Measurements from ENCODE around the gene KIF13A.
A peak's percentile ranks its signal among the peaks of the same experiment; 100 is the strongest.
"Not testable (repeated sequence)": the region's sequence is repeated elsewhere in the genome, so short reads cannot be mapped to it uniquely, and the experiment has no call there.

KIF13A gene

DNA sequence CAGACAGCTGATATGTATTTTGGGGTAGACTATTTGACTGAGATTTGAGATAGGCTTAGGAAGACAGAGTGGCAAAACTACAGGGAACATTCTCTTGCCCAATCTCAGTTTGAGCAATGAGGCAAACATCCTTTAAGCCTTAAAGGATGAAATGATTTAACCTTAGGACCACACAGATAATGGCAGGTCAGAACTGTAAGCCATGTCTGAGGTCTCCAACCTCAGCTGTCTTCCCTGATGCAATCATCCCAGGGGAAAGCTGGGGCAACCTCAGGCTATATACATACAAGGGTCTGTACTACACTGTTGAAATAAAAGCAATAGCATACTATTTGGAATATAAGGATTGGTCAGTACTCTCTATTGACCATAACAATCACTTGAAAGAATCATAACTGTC lies 196.9 kb downstream of the KIF13A start:
- DNase-seq (ENCODE audit: low spot score): no peak

DNA sequence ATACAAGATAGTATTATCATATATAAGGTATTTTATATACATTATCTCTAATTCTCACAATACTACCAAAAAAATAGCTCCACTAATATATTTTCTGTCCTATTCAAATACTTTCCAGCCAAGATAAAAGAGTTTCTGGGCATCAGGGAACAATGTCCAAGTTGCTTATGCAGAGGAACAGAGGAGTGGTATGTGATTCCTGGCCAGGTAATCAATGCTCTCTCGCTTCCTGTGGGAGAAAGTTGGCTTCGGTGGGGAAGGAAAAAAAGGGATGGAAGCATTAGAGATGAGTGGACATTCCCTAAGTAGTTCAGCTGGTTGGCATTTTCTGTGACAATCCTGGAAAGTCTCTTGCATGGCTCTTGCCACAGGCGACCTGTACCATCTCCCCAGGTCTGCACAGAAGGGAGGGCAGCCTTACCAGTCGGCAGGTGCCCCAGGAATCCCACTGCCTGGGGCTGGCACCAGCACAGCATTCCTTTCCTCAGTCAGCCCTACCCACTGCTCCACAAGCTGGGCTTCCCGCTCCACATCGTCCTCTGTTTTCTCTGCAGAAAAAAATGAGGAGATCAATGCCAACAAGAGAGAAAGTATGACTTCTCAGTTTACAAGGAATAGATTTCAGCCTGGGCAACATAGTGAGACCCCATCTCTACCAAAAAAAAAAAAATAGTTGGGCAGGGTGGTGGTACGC lies 202.2 kb downstream of the KIF13A start:
- DNase-seq (ENCODE audit: low spot score): no peak

DNA sequence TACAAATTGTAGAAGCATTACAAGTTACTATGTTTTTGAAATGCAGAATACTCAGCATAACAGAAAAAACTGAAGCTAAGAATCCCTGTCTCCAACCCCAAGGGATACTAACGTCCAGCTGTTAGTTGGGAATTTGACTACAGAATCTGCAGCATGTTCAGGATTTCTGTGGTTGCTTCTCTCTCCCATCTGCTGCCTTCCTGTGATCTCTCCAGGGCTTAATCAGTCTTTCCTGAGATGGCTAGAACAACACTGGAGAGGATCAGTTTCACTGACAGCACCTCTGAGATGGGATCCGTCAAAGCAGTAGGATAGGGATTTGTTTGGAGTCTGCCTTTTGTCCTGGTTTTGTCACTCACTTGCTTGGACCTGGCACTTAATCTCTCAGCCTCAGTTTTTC lies 207.4 kb downstream of the KIF13A start:
- DNase-seq (ENCODE audit: low spot score): no peak

DNA sequence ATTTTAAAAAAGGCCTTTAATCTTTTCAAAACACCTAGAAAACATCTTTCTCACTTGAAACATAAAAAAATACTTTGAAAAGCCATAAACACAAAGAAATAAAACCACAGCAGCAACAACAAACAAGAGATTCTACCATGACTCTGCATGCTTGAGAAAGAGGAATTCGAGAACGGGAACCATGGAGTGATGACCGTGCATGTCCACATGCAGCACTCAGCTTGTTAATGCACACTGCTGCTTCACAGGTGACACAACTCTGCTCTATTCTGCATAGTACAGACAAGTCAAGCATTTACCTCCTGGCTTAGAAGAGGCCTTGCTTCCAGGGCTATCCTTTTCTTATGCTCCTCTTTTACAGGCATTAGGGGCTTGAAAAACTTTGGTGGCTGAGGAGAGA lies 215.8 kb downstream of the KIF13A start:
- no peak for DNase-seq (ENCODE audit: low spot score)

DNA sequence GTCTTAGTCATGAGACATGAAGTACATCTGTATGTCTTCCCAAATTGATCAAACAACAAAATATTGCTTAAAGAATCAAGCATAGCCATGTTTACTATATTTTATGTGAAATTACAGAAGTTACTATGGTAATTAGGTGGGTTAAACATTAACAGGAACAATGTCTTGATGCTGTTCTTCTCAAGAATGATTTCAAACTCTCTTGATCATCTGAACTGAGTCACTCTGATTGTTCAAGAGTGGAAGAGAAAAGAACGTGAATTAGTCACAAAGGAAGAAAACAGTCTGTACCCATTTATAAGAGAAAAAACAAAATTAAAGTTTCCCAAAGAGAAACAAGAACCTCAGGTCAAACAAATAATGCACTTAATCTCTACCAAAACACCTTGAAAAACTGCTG lies 218.6 kb downstream of the KIF13A start:
- no peak for DNase-seq (ENCODE audit: low spot score)

DNA sequence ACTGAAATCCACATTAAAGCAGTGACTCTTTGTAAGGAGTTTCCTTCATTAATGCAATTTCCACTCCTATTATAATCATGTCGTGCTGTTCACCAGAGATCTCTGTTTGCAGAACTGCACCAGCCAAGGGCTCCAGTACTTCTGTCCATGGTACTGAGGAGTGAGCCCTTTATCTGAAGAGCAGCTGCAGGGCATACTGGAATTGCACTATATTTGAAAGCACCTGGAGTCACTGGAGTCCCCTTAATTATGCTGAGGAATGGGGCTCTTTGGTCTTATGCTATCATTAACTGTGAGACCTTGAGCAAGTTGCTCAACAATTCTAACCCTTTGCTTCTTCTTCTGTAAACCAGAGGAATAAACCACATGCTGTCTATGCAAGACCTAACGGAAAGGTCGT lies 219.0 kb downstream of the KIF13A start:
- DNase-seq (ENCODE audit: low spot score): peak; percentile 59

DNA sequence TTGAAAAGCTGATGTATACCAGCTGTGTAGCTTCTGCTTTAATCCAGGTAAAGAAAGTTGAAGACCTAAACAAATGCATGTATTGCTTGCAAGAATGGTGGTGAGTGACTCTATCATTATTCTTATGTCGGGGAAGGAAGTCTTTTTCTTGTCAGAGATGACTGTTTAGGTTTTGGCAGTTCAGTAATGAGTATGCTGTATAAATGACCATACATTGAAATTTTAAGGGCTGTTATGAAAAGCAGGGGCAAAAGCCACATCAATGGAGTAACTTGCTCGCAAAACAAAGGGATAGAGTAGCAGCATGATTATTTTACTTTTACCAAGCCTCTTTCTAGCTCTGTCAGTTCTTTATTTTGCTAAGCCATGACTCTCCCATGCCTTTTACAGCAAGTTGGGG lies 224.8 kb downstream of the KIF13A start:
- no peak for DNase-seq (ENCODE audit: low spot score)

DNA sequence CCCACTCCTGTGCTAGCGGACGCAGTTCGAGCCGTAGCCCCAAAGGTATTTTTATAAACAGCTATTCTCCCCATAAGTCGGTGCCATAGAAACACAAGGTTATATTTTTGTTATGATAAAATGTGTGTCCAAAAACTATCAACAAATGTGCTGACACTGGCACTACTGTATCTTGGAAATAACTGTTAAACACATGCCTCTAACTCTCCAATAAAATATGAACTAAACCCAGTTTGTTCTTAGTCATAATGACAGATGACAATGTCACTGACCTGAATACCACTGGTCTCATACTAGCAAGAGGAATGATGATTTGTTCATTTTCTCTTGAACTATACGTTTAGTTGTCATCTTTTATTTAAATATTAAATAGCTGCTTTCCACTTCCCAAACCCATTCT lies 229.3 kb downstream of the KIF13A start:
- DNase-seq (ENCODE audit: low spot score): no peak

DNA sequence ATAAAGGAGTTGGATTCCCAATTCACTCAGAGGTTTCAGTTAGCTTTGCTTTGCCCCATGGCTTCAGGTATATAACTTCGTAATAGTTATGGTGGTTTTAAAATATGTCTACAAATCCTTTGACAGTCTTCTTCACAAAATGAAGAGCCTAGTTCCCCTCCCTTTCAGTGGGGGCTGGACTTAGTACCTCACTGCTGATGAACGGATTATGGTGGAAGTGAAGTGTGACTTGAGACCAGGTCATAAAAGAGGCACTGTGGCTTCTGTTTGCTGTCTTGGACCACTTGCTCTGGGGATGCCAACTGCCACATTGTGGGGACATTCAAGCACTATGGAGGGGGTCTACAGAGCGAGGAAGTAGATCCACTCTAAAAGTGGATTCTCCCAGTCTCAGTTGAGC lies 233.2 kb downstream of the KIF13A start:
- no peak for DNase-seq (ENCODE audit: low spot score)

DNA sequence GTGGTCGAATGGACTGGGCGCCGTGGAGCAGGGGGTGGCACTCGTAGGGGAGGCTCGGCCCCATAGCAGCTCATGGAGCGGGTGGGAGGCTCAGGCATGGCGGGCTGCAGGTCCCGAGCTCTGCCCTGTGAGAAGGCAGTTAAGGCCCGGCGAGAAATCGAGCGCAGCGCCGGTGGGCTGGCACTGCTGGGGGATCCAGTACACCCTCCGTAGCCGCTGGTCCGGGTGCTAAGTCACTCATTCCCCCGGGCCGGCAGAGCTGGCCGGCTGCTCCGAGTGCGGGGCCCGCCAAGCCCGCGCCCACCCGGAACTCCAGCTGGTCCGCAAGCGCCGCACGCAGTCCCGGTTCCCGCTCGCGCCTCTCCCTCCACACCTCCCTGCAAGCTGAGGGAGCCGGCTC lies 242.1 kb downstream of the KIF13A start:
- not testable (repeated sequence) for DNase-seq (ENCODE audit: low spot score)

DNA sequence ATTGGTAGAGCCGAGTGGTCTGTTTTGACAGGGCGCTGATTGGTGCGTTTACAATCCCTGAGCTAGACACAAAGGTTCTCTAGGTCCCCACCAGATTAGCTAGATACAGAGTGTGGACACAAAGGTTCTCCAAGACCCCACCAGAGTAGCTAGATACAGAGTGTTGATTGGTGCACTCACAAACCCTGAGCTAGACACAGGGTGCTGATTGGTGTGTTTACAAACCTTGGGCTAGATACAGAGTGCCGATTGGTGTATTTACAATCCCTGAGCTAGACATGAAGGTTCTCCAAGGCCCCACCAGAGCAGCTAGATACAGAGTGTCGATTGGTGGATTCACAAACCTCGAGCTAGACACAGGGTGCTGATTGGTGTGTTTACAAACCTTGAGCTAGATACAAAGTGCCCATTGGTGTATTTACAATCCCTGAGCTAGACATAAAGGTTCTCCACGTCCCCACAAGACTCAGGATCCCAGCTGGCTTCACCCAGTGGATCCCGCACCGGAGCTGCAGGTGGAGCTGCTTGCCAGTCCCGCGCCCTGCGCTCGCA lies 242.6 kb downstream of the KIF13A start:
- not testable (repeated sequence) for DNase-seq (ENCODE audit: low spot score)

DNA sequence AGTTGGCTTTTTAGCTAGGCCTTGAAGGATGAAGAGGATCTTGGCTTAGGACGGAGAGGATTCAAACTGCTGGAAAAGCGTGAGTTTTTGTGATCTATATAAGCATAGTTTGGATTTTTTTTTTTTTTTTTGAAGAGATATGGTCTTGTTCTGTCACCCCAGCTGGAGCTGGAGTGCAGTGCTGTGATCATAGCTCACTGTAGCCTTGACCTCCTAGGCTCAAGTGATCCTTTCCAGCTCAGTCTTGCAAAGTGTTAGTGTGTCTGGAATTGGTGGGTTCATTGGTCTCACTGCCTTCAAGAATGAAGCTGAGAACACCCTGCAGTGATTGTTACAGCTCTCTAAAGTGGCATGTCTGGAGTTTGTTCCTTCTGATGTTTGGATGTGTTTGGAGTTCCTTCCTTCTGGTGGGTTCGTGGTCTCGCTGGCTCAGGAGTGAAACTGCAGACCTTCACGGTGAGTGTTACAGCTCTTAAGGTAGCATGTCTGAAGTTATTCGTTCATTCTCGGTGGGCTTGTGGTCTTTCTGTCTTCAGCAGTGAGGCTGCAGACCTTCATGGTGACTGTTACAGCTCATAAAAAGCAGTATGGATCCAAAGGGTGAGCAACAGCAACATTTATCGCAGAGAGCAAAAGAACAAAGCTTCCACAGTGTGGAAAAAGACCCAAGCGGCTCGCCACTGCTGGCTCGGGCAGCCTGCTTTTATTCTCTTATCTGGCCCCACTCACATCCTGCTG lies 243.2 kb downstream of the KIF13A start:
- no peak for DNase-seq (ENCODE audit: low spot score)

DNA sequence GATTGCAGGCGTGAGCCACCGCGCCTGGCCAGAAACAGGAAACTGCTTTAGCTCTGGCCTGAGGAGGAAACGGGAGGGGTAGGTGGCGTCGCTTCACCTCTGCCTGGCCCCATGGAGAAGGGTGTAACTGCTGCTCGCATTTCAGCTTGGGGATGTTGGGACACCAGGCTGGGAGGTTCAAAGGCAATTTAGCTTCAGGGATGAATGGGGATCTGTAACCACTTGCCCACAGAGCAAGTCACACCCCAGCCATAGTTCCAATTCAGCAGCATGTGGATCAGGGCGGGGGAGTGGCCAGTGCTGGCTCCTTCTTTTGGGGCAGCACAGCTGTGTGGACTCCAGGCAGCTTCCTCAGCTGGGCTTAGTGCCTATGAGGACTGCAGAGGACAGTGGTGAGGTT lies 245.9 kb downstream of the KIF13A start:
- DNase-seq (ENCODE audit: low spot score): no peak

DNA sequence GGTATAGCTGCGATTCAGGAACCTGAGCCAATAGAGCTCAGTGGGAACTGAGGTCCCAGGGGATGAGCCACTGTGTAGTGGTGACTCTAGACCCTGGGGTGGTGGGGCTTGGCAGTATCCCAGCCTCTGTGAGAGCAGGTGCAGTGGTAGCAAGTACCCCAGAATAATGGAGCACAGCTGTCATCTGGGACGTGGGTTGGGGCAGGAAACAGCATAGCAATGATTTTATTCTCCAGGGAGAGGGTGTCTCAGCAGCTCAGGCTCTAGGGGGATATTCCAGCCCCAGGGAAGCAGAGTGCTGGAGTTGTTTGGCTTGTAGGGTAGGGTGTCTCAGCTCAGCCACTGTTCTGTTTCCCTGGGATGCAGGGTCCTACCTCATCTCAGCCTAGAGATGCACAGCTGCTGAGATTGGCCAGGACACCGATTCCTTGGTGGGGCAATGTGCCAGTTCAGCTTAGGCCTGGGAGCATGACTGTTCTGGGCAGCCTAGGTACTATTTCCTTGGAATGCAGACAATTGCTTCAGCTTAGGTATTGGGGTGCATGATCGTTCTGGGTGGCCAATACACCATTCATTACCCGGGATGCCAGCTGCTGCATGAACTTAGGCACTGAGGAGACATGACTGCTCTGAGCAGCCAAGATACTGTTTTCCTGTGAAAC lies 246.7 kb downstream of the KIF13A start:
- DNase-seq (ENCODE audit: low spot score): no peak

DNA sequence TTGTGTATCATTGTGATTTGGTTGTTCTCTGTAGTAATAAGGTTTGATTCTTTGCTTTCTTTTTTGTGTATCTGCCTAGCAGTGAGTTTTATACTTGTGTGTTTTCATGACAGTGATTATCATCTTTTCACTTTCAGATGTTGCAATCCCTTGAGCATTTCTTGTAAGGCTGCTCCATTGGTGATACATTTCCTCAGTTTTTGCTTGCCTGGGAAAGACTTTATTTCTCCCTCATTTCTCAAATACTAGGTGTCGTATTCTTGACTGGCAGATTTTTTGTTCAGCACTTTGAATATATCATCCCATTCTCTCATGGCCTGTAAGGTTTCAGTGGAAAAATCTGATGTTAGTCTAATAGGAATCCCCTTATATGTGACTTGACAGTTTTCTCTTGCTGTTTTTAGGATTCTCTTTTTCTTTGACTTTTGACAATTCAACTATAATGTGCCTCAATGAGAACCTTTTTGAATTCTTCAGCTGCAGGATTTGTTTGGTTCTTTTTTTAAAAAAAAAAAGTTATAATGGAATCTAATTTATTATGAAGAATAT lies 249.7 kb downstream of the KIF13A start:
- DNase-seq (ENCODE audit: low spot score): no peak

DNA sequence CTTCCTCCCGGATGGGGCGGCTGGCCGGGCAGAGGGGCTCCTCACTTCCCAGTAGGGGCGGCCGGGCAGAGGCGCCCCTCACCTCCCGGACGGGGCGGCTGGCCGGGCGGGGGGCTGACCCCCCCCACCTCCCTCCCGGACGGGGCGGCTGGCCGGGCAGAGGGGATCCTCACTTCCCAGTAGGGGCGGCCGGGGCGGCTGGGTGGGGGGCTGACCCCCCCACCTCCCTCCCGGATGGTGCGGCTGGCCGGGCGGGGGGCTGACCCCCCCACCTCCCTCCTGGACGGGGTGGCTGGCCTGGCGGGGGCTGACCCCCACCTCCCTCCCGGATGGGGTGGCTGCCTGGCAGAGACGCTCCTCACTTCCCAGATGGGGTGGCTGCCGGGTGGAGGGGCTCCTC lies 252.1 kb downstream of the KIF13A start:
- not testable (repeated sequence) for DNase-seq (ENCODE audit: low spot score)

DNA sequence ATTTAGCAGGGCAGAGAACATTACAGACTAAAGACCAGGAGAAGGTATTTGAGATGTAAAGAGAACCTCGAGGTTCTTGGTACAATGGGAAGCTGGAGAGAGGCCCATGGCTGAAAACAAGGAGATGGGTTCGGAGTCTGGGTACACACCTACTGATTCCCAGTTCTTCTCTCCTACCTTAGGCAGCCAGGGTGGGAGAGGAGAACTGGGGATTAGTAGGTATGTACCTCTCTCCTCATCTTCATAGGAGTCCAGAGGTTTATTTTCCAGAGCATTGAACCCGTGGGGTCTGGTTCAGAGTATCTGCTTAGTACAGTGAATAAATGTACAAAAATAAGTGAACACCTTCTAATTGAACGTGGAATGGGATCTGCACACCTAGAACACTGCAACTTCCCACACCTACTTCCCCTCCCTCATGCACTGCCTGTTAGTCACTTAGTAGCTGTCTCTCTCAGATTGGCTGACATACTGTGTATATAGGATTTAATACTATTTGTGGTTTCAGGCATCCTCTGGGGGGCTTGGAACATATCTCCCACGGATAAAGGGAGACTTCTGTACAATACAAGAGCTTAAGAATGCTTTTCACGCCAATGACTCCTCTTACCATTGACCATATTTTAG lies 257.2 kb downstream of the KIF13A start:
- DNase-seq (ENCODE audit: low spot score): no peak

DNA sequence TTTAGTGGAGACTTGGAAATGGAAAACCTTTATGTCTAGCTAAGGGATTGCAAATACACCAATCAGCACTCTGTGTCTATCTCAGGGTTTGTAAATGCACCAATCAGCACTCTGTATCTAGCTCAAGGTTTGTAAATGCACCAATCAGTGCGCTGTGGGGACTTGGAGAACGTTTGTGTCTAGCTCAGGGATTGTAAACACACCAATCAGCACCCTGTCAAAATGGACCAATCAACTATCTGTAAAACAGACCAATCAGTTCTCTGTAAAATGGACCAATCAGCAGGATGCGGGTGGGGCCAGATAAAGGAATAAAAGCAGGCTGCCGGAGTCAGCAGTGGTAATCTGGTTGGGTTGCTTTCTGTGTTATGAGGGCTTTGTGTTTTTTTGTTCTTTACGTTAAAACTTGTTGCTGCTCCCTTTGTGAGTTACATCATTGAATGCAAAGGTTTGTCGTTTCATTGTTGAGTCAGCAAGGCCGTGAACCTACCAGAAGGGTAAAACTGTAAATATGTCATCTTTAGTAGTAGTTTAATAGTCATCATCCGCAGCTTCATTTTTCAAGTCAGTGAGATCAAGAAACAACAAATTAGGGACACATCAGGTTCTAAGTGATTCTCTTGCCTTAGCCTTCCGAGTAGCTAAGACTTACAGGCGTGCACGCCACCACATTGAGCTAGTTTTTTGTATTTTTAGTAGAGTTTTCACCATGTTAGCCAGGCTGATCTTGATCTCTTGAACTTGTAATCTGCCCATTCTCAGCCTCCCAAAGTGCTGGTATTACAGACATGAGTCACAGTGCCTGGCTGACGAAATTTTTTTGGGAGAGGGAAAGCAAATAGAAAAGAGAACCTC lies 258.0 kb downstream of the KIF13A start:
- no peak for DNase-seq (ENCODE audit: low spot score)

DNA sequence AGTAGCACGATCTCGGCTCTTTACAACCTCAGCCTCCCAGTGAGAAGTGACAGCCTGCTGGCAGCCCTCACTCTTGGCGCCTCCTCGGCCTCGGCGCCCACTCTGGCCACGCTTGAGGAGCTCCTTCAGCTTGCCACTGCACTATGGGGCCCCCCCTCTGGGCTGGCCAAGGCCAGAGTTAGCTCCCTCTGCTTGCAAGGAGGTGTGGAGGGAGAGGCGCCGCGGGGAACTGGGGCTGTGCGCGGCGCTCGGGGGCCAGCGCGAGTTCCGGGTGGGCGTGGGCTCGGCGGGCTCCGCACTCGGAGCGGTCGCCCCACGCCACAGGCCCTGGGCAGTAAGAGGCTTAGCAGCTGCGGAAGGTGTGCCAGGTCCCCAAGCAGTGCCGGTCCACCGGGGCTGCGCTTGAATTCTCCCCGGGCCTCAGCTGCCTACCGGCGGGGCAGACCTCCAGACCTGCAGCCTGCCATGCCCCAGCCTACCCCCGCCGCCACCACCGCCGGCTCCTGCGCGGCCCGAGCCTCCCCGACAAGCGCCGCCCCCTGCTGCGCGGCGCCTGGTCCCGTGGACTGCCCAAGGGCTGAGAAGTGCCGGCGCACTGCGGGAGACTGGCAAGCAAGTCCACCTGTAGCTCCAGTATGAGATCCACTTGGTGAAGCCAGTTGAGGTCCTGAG lies 258.7 kb downstream of the KIF13A start:
- no peak for DNase-seq (ENCODE audit: low spot score)

DNA sequence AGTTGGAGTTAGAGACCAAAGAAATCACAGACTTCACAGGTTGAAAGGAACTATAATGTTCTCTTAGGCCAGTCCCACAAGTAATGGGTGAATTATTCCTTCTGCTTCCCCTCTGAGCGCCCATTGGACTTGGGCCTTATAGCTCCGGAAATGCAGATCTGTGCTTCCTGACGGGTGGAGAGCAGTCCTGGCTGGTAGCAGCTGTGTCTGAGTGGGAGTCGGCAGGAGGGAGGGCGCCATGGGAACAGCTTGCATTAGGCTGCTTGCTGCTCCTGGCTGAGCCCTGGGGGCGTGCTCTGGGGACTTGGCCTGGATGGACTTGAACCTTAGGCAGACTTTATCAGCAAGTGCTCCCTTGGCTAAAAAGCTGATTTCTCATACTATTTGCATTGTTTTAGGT lies 262.4 kb downstream of the KIF13A start:
- DNase-seq (ENCODE audit: low spot score): peak; percentile 78

DNA sequence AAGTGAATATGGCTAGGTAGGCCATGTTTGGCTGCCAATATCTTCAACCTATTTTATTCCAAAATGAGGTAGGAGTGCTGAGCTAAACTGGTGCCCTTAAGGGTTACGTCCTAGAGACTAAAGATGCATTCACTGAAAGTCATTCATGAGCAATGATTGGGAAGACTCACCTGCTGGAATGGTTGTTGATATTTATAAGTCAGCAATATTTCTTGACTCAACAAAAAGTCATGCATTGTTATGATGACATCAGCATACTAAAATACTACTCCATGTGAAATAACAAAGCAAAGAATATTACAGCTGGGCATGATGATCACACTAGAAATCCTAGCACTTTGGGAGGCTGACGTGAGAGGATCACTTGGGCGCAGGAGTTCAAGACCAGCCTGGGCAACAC lies 263.1 kb downstream of the KIF13A start:
- DNase-seq (ENCODE audit: low spot score): no peak
